A673 (cell line): ENCODE results near the gene UNC13B. TPM values are rescaled to one million over a fixed set of nuclear protein-coding genes. Genes with fewer than 3 reads are reported as not detected.
"Not testable (repeated sequence)": the region's sequence is repeated elsewhere in the genome, so short reads cannot be mapped to it uniquely, and the experiment has no call there.

Experiments used
- BruUV-seq: library from RNA; stranded (reverse); fragments of 400-500 nt; replicated peaks from 2 replicates; lab custom pipeline; 2021; lab: Mats Ljungman, UMichigan
- CTCF ChIA-PET: fragments of 300-600 bp; sonication (Branson Sonifier 250); formaldehyde crosslinking; loops from one replicate; lab custom pipeline; 2022; ENCODE audit warnings: antibody characterized with exemption; lab: Charles Lee
- POLR2A ChIA-PET: fragments of 300-600 bp; sonication (Branson Sonifier 250); formaldehyde crosslinking; loops from one replicate; lab custom pipeline; 2022; ENCODE audit warnings: antibody characterized with exemption; ENCODE audit not compliant: low non-redundant PET; lab: Charles Lee
- DNase-seq: peaks from one replicate; pipeline ENCODE4 v3.0.0-alpha.2; 2015; ENCODE audit warnings: low spot score
- H3K27ac ChIP-seq: fragments of 200-600 bp; sonication (generic); 2 replicates; pipeline ENCODE4 v1.5.1; 2016; ENCODE audit warnings: mixed run types, low read depth, mild to moderate bottlenecking, mixed read lengths, antibody characterized with exemption, low read length; ENCODE audit not compliant: poor library complexity, severe bottlenecking
- H3K27me3 ChIP-seq: fragments of 200-600 bp; sonication (generic); replicated peaks from 2 replicates; pipeline ENCODE4 v1.6.1; 2017; ENCODE audit warnings: mixed run types, low read depth, mild to moderate bottlenecking, mixed read lengths, antibody characterized with exemption, low read length; ENCODE audit not compliant: insufficient read depth, poor library complexity
- H3K36me3 ChIP-seq: fragments of 200-600 bp; sonication (generic); 2 replicates; pipeline ENCODE4 v1.6.1; 2016; ENCODE audit warnings: mixed run types, mild to moderate bottlenecking, mixed read lengths, antibody characterized with exemption, low read length; ENCODE audit not compliant: insufficient read depth, poor library complexity, severe bottlenecking
- H3K4me1 ChIP-seq: fragments of 200-600 bp; sonication (generic); 2 replicates; pipeline ENCODE4 v1.6.1; 2017; ENCODE audit warnings: mixed run types, mild to moderate bottlenecking, mixed read lengths, antibody characterized with exemption, low read length; ENCODE audit not compliant: insufficient read depth, poor library complexity, severe bottlenecking
- H3K4me3 ChIP-seq: fragments of 200-600 bp; sonication (generic); 2 replicates; pipeline ENCODE4 v1.5.1; 2016; ENCODE audit warnings: low read depth, mixed run types, mild to moderate bottlenecking, mixed read lengths, low read length; ENCODE audit not compliant: poor library complexity, severe bottlenecking
- H3K9me3 ChIP-seq: fragments of 200-600 bp; sonication (generic); 2 replicates; pipeline ENCODE4 v1.6.1; 2016; ENCODE audit warnings: mixed run types, low read depth, mild to moderate bottlenecking, mixed read lengths, antibody characterized with exemption, low read length; ENCODE audit not compliant: poor library complexity, severe bottlenecking
- EZH2 ChIP-seq: fragments of 200-600 bp; sonication (generic); IDR thresholded peaks from 2 replicates; pipeline ENCODE4 v1.6.1; 2017; ENCODE audit warnings: borderline replicate concordance, low read depth, mild to moderate bottlenecking, mixed read lengths, antibody characterized with exemption, low read length; ENCODE audit not compliant: poor library complexity, severe bottlenecking
- intact Hi-C: fragments of 100-400 bp; cut with micrococcal nuclease; formaldehyde crosslinking; loops from one replicate; pipeline ENCODE4 v1.10.0; 2022; ENCODE audit not compliant: unreplicated experiment
- total RNA-seq: library from RNA; stranded (reverse); gene quantifications from 2 replicates; pipeline ENCODE4 v1.2.3, GENCODE V29; 2021
- TF ChIP-seq, protein P1 (sequence below): fragments of 300-800, 200-600 bp; sonication (generic); conservative IDR thresholded peaks from 2 replicates; pipeline ENCODE4 v1.5.1; 2017; ENCODE audit warnings: low read depth, mild to moderate bottlenecking, antibody characterized with exemption, low read length, moderate library complexity, mixed read lengths

UNC13B gene
- total RNA-seq, 1 experiment from 2014 or later: 19.8 TPM

DNA sequence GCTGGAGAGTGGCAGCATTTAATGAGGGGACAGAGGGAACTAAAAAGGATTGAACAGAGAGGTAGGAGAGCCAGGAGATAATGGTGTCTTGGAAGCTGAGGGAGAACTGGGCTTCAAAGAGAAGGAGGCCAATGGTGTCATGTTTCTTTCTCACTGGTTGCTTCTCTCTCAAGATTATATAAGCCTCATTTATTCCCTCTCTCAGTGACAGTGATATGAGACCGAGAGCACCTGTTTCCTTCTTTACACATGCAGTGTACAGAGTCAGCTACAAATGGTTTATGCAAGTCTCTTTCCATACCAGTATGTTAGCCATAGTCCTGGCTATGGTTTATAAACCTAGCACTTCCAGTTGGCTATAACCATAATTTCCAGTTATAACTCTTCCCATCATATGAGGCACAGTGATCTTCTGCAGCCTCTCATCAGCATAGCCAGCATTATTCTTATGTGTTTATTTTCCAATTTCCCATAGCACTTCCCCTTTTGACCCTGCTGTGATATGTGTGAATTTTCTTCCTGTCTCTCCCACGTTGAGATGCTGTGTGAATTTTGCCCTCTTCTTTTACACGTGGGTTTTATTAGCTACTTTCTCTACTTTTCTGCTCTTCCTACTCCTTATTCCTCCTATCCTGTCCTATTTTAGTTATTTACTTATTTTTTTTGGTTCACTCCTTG lies 71.2 kb downstream of the UNC13B start:
- intact Hi-C loops: no loop called here
- BruUV-seq: no TSS peak
- H3K4me3 ChIP-seq: no peak overlapping the region
- ChIA-PET POLR2A (no interaction called here), CTCF (no interaction called here)
- H3K27ac ChIP-seq: no peak overlapping the region
- no peak for DNase-seq
- TF ChIP-seq, protein P1, sequence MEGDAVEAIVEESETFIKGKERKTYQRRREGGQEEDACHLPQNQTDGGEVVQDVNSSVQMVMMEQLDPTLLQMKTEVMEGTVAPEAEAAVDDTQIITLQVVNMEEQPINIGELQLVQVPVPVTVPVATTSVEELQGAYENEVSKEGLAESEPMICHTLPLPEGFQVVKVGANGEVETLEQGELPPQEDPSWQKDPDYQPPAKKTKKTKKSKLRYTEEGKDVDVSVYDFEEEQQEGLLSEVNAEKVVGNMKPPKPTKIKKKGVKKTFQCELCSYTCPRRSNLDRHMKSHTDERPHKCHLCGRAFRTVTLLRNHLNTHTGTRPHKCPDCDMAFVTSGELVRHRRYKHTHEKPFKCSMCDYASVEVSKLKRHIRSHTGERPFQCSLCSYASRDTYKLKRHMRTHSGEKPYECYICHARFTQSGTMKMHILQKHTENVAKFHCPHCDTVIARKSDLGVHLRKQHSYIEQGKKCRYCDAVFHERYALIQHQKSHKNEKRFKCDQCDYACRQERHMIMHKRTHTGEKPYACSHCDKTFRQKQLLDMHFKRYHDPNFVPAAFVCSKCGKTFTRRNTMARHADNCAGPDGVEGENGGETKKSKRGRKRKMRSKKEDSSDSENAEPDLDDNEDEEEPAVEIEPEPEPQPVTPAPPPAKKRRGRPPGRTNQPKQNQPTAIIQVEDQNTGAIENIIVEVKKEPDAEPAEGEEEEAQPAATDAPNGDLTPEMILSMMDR: no peak
- no peak for TF ChIP-seq EZH2
- no peaks in the 10 kb centered on the region for H3K36me3 ChIP-seq
- H3K27me3 ChIP-seq: no peaks in the 10 kb centered on the region
- peaks cover 5% of the 10 kb centered on the region for H3K4me1 ChIP-seq
- H3K9me3 ChIP-seq: no peaks in the 10 kb centered on the region

DNA sequence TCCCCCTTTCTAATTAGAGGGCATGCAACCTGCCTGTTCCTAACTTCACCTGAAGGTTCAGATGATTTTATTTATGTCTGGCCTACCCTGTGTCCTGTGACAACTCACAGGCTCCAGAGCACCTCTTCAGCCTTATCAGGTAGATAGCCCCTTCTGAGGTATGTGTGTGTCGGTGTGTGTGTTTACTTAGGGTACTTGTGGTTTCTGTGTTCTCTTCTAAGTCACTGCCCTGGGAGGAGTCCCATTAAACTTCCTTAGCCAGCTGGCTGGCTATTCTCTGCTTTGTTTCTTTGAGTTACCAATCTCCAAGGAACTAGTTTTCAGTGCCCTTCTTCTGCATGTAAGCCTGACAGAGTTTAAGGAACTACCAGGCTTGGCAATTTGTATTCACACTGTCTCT lies 74.9 kb downstream of the UNC13B start:
- peaks cover 5% of the 10 kb centered on the region for H3K4me1 ChIP-seq
- H3K4me3 ChIP-seq: no peak overlapping the region
- H3K9me3 ChIP-seq: no peaks in the 10 kb centered on the region
- intact Hi-C loops: no loop called here
- ChIA-PET POLR2A (no interaction called here), CTCF (no interaction called here)
- no peak for DNase-seq
- TF ChIP-seq EZH2: no peak
- TF ChIP-seq, protein P1: no peak
- no peaks in the 10 kb centered on the region for H3K36me3 ChIP-seq
- no peak overlapping the region for H3K27ac ChIP-seq
- H3K27me3 ChIP-seq: no peaks in the 10 kb centered on the region
- no TSS peak for BruUV-seq

- Histone ChIP-seq H3K4me3 (no peak overlapping the region), H3K27me3 (no peaks in the 10 kb centered on the region), H3K27ac (no peak overlapping the region), H3K36me3 (no peaks in the 10 kb centered on the region), H3K4me1 (peaks cover 5% of the 10 kb centered on the region), H3K9me3 (no peaks in the 10 kb centered on the region)
- ChIA-PET CTCF (no interaction called here), POLR2A (no interaction called here)
- no TSS peak for BruUV-seq
- intact Hi-C loops: no loop called here
- no peak for TF ChIP-seq EZH2
- TF ChIP-seq, protein P1: no peak
- no peak for DNase-seq
These were observed 75.5 kb downstream of the UNC13B start for GRCh38 chr9:35237311-35237710.

DNA sequence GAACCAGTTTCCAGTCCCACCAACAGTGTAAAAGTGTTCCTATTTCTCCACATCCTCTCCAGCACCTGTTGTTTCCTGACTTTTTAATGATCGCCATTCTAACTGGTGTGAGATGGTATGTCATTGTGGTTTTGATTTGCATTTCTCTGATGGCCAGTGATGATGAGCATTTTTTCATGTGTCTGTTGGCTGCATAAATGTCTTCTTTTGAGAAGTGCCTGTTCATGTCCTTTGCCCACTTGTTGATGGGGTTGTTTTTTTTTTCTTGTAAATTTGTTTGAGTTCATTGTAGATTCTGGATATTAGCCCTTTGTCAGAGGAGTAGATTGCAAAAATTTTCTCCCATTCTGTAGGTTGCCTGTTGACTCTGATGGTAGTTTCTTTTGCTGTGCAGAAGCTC lies 84.1 kb downstream of the UNC13B start:
- H3K27ac ChIP-seq, BruUV-seq, H3K9me3 ChIP-seq, intact Hi-C loops, H3K27me3 ChIP-seq, H3K36me3 ChIP-seq, CTCF ChIA-PET, DNase-seq, H3K4me3 ChIP-seq, POLR2A ChIA-PET, H3K4me1 ChIP-seq: not testable (repeated sequence)
